RCC 7860 (cell line): ENCODE data around the gene NAALADL2.
"Not testable (repeated sequence)": the region's sequence is repeated elsewhere in the genome, so short reads cannot be mapped to it uniquely, and the experiment has no call there.

ENCODE experiments used
- DNase-seq: peaks from one replicate; pipeline ENCODE4 v3.0.0-alpha.2; 2015; ENCODE audit warnings: low spot score
- FAIRE-seq: peaks from 2 replicates; lab custom pipeline; 2012; peaks lifted over from hg19 to GRCh38; lab: Jason Lieb, UNC

The NAALADL2 gene

GRCh38 chr3:175528693-175529092 lies 669.6 kb downstream of the NAALADL2 start:
- not testable (repeated sequence) for FAIRE-seq, DNase-seq

- no peak for DNase-seq
- FAIRE-seq = no peak
Observed at GRCh38 chr3:175535351-175535750, 676.2 kb downstream of the NAALADL2 start.

- DNase-seq (no peak), FAIRE-seq (no peak)
Observed at GRCh38 chr3:175546115-175546514, 687.0 kb downstream of the NAALADL2 start.

- FAIRE-seq = no peak
- no peak for DNase-seq
Observed at GRCh38 chr3:175552929-175553328, 693.8 kb downstream of the NAALADL2 start.

- FAIRE-seq (no peak), DNase-seq (no peak)
Observed at GRCh38 chr3:175554801-175555200, 695.7 kb downstream of the NAALADL2 start.

GRCh38 chr3:175558261-175558660 lies 699.1 kb downstream of the NAALADL2 start:
- FAIRE-seq (no peak), DNase-seq (no peak)

GRCh38 chr3:175564363-175564762 lies 705.2 kb downstream of the NAALADL2 start:
- DNase-seq (no peak), FAIRE-seq (no peak)

- no peak for FAIRE-seq
- no peak for DNase-seq
Observed at GRCh38 chr3:175571096-175571495, 712.0 kb downstream of the NAALADL2 start.

- DNase-seq (no peak), FAIRE-seq (no peak)
Observed at GRCh38 chr3:175573226-175573625, 714.1 kb downstream of the NAALADL2 start.

- no peak for FAIRE-seq
- no peak for DNase-seq
Observed at GRCh38 chr3:175580318-175580717, 721.2 kb downstream of the NAALADL2 start.

- no peak for DNase-seq
- FAIRE-seq = no peak
Observed at GRCh38 chr3:175585898-175586297, 726.8 kb downstream of the NAALADL2 start.

GRCh38 chr3:175590745-175591144 lies 731.6 kb downstream of the NAALADL2 start:
- DNase-seq (no peak), FAIRE-seq (no peak)

GRCh38 chr3:175591375-175591774 lies 732.2 kb downstream of the NAALADL2 start:
- FAIRE-seq (no peak), DNase-seq (no peak)

GRCh38 chr3:175593331-175593730 lies 734.2 kb downstream of the NAALADL2 start:
- DNase-seq = no peak
- no peak for FAIRE-seq

GRCh38 chr3:175598740-175599139 lies 739.6 kb downstream of the NAALADL2 start:
- FAIRE-seq = no peak

GRCh38 chr3:175601521-175601920 lies 742.4 kb downstream of the NAALADL2 start:
- FAIRE-seq (no peak), DNase-seq (no peak)

More at GRCh38 chr3:175598740-175599139, 739.6 kb downstream of the NAALADL2 start:
- DNase-seq = no peak

GRCh38 chr3:175605851-175606250 lies 746.7 kb downstream of the NAALADL2 start:
- DNase-seq (no peak), FAIRE-seq (no peak)

- FAIRE-seq (no peak), DNase-seq (no peak)
Observed at GRCh38 chr3:175606650-175607318, 747.6 kb downstream of the NAALADL2 start.

GRCh38 chr3:175608356-175608755 lies 749.2 kb downstream of the NAALADL2 start:
- DNase-seq (no peak), FAIRE-seq (no peak)

- no peak for DNase-seq
Observed at GRCh38 chr3:175608911-175609310, 749.8 kb downstream of the NAALADL2 start.

GRCh38 chr3:175612487-175613196 lies 753.5 kb downstream of the NAALADL2 start:
- FAIRE-seq (no peak), DNase-seq (no peak)

More at GRCh38 chr3:175608911-175609310, 749.8 kb downstream of the NAALADL2 start:
- no peak for FAIRE-seq

GRCh38 chr3:175614107-175614506 lies 755.0 kb downstream of the NAALADL2 start:
- not testable (repeated sequence) for FAIRE-seq, DNase-seq
